K562 (cell line): Measurements from ENCODE around the gene CRYBB2.

Experiments used
- ATF7 ChIP-seq: fragments of 450-650 bp; IDR thresholded peaks from 2 replicates; pipeline ENCODE4 v1.7.1; 2014; ENCODE audit warnings: mild to moderate bottlenecking, moderate library complexity
- EZH2 ChIP-seq: IDR thresholded peaks from 2 replicates; pipeline ENCODE4 v1.6.1; 2012; ENCODE audit warnings: low read depth, mild to moderate bottlenecking, inconsistent platforms, low read length, borderline replicate concordance
- HNRNPLL ChIP-seq: fragments of 200-400 bp; formaldehyde crosslinking; IDR thresholded peaks from 2 replicates; pipeline ENCODE4 v1.6.1; 2017; ENCODE audit warnings: low read length, low read depth, mild to moderate bottlenecking; ENCODE audit not compliant: poor library complexity, severe bottlenecking
- KHSRP ChIP-seq: fragments of 450-650 bp; IDR thresholded peaks from 2 replicates; pipeline ENCODE4 v1.6.1; 2017
- POLR2A ChIP-seq: fragments of 450-650 bp; conservative IDR thresholded peaks from 2 replicates; pipeline ENCODE4 v1.6.1; 2016
- RNF2 ChIP-seq: sonication (generic); IDR thresholded peaks from 2 replicates; pipeline ENCODE4 v1.6.1; 2016
- ZNF174 ChIP-seq: fragments of 250-450 bp; sonication (Bioruptor Pico); IDR thresholded peaks from 2 replicates; pipeline ENCODE4 v1.4.0; 2020; ENCODE audit warnings: mild to moderate bottlenecking
- TF ChIP-seq, protein P1 (sequence below), 3 experiments: IDR thresholded peaks in 2 of 3; conservative IDR thresholded peaks in 1 of 3; 2 replicates each; pipeline ENCODE4 v1.5.1; 2011 to 2012; ENCODE audit warnings: low read length in 3 of 3, mild to moderate bottlenecking in 3 of 3, control low read depth in 2 of 3, improper control_type of control experiment in 1 of 3, inconsistent platforms in 1 of 3, low read depth in 1 of 3, mixed read lengths in 1 of 3, moderate library complexity in 1 of 3; ENCODE audit not compliant: insufficient read depth in 2 of 3
- TF ChIP-seq, protein P2 (sequence below): fragments of 450-650 bp; conservative IDR thresholded peaks from 2 replicates; pipeline ENCODE4 v1.6.1; 2016; ENCODE audit warnings: missing genetic modification characterization, low read depth, mild to moderate bottlenecking, missing compliant biosample characterization, moderate library complexity

DNA sequence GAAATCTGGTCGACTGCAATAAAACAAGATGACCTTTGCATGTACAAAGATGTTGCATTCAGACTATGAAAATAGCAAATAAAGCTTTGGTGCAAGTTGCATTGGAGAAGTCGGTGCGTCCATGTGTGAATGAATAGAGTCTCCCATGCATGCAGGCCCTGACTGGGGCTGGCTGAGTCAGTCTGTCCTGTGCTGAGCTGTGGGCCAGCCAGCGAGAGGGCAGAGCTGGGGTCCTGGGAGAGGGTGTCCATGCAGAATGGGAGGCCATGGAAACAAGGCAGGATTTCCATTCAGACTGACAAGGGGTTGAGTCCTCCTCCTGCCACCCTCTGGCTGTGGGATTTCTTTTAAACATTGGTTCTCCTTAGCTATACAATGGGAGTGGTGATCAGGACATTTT, 22.1 kb upstream of the CRYBB2 start:
- TF ChIP-seq ATF7 (no peak), RNF2 (no peak), ZNF174 (CRISPR knock-in tag) (no peak), EZH2 (no peak), KHSRP (no peak), HNRNPLL (no peak), POLR2A (no peak)
- TF ChIP-seq, protein P1, sequence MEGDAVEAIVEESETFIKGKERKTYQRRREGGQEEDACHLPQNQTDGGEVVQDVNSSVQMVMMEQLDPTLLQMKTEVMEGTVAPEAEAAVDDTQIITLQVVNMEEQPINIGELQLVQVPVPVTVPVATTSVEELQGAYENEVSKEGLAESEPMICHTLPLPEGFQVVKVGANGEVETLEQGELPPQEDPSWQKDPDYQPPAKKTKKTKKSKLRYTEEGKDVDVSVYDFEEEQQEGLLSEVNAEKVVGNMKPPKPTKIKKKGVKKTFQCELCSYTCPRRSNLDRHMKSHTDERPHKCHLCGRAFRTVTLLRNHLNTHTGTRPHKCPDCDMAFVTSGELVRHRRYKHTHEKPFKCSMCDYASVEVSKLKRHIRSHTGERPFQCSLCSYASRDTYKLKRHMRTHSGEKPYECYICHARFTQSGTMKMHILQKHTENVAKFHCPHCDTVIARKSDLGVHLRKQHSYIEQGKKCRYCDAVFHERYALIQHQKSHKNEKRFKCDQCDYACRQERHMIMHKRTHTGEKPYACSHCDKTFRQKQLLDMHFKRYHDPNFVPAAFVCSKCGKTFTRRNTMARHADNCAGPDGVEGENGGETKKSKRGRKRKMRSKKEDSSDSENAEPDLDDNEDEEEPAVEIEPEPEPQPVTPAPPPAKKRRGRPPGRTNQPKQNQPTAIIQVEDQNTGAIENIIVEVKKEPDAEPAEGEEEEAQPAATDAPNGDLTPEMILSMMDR (IDR thresholded peaks at IDR 0.05 in 2 of 3, conservative IDR thresholded peaks at IDR 0.05 in 1 of 3; ENCODE audit: insufficient read depth in 2 of 3, low read depth in 1 of 3, low read length in 3 of 3), result no peak
- TF ChIP-seq, protein P2, sequence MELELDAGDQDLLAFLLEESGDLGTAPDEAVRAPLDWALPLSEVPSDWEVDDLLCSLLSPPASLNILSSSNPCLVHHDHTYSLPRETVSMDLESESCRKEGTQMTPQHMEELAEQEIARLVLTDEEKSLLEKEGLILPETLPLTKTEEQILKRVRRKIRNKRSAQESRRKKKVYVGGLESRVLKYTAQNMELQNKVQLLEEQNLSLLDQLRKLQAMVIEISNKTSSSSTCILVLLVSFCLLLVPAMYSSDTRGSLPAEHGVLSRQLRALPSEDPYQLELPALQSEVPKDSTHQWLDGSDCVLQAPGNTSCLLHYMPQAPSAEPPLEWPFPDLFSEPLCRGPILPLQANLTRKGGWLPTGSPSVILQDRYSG (tag), result no peak
